Measurements from ENCODE around the gene RREB1. TPM values are rescaled to one million over a fixed set of nuclear protein-coding genes. Genes with fewer than 3 reads are reported as not detected.
A peak's percentile ranks its signal among the peaks of the same experiment; 100 is the strongest.
"Not testable (repeated sequence)": the region's sequence is repeated elsewhere in the genome, so short reads cannot be mapped to it uniquely, and the experiment has no call there.

Gene RREB1
- polyA plus RNA-seq, 2 of the 4 experiments (the other 2 are of a cell fraction), result 2.2 to 5.0 TPM

DNA sequence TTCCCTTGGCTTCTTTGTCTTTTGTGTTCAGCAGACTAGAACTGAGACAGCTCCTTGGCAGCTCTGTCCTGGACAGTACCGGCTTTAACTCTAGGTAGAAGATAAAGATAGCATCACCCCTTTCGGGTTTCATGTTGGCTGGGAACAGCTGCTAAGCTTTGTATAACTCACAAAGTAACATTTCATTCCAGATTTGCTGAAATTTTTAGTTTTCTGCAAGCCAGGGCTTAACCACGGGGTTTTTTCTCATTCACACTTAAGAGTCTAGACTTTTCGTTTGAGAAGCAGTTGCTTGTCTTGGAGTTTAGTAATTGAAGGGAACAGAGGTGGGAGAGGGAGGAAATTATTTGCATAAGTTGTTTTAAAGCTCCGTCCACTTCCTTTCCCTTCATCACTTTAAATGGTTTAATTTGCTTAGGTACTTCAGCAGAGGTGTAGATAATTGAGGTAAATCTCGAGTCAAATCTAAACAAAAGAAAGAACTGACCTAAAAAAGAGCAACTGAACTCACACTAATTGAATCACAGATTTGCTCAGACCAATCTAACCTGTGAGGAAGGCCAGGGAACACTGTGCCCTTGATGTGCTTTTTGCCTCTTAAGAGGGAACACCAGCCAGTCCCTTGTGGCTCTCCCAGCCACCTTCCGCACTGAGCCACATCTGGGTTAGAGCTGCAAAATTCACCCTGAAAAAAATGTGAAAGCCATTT lies 48.3 kb downstream of the RREB1 start:
- no peak for FAIRE-seq
- no peak overlapping the region for H3K4me2 ChIP-seq
- peaks cover 41% of the 10 kb centered on the region for H3K4me1 ChIP-seq

DNA sequence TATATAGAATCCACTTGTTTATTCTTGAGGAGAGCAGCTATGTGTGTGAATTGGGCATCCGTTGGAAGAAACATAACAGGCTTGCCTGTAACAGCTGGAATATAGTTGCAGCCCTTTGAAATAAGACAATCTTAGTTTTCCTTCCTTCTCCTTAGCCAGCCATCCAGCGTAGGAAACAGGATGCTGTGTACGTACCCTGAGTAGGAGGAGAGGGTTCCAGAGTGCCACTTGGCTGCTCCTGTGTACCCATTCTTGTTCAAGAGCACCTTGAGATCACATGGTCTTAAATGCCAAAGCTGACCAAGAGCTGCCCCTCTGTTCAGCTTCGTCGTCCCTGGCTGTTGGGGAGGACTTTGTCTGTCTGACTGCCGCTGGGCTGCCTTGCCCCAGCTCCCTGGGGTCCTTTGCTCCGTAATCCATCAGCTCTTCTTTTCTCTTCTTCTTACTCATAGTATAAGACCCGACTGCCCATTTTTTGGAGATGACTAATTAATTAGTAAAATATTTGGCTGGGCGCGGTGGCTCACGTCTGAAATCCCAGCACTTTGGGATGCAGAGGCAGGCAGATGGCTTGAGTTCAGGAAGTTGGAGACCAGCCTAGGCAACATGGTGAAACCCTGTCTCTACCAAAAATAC lies 49.0 kb downstream of the RREB1 start:
- FAIRE-seq (no peak), ATAC-seq (peak in 1 of 2 experiments; percentile 28; a peak in 1 of 6 replicates), DNase-seq (ENCODE audit: low read depth in 1 of 2, low spot score in 1 of 2) (no peak)
- H3K4me1 ChIP-seq, result peaks cover 37% of the 10 kb centered on the region
- no peak overlapping the region for H3K4me3 ChIP-seq
- H3K9me3 ChIP-seq, result no peaks in the 10 kb centered on the region
- TF ChIP-seq RAD21 (conservative IDR thresholded peaks at IDR 0.05 in 1 of 2, IDR thresholded peaks at IDR 0.05 in 1 of 2) (no peak), MAZ (IDR thresholded peaks at IDR 0.05; ENCODE audit: borderline replicate concordance, low read depth, low read length) (no peak), MYC (IDR thresholded peaks at IDR 0.05; ENCODE audit: borderline replicate concordance, low read length) (no peak), ZFP36 (IDR thresholded peaks at IDR 0.05; ENCODE audit: borderline replicate concordance, partially characterized antibody) (no peak), PHF8 (IDR thresholded peaks at IDR 0.05; ENCODE audit: borderline replicate concordance, low read depth) (no peak), KDM5A (IDR thresholded peaks at IDR 0.05) (no peak)
- TF ChIP-seq, protein P1, sequence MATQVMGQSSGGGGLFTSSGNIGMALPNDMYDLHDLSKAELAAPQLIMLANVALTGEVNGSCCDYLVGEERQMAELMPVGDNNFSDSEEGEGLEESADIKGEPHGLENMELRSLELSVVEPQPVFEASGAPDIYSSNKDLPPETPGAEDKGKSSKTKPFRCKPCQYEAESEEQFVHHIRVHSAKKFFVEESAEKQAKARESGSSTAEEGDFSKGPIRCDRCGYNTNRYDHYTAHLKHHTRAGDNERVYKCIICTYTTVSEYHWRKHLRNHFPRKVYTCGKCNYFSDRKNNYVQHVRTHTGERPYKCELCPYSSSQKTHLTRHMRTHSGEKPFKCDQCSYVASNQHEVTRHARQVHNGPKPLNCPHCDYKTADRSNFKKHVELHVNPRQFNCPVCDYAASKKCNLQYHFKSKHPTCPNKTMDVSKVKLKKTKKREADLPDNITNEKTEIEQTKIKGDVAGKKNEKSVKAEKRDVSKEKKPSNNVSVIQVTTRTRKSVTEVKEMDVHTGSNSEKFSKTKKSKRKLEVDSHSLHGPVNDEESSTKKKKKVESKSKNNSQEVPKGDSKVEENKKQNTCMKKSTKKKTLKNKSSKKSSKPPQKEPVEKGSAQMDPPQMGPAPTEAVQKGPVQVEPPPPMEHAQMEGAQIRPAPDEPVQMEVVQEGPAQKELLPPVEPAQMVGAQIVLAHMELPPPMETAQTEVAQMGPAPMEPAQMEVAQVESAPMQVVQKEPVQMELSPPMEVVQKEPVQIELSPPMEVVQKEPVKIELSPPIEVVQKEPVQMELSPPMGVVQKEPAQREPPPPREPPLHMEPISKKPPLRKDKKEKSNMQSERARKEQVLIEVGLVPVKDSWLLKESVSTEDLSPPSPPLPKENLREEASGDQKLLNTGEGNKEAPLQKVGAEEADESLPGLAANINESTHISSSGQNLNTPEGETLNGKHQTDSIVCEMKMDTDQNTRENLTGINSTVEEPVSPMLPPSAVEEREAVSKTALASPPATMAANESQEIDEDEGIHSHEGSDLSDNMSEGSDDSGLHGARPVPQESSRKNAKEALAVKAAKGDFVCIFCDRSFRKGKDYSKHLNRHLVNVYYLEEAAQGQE (IDR thresholded peaks at IDR 0.05), result no peak
- TF ChIP-seq, protein P2, sequence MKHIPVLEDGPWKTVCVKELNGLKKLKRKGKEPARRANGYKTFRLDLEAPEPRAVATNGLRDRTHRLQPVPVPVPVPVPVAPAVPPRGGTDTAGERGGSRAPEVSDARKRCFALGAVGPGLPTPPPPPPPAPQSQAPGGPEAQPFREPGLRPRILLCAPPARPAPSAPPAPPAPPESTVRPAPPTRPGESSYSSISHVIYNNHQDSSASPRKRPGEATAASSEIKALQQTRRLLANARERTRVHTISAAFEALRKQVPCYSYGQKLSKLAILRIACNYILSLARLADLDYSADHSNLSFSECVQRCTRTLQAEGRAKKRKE (CRISPR knock-in tag; IDR thresholded peaks at IDR 0.05; ENCODE audit: low read depth), result no peak
- WGBS (ENCODE audit: missing lambda C conversion rate), result 72% methylated on average over 11 of the region's 11 CpGs
- H3K27ac ChIP-seq, result no peak overlapping the region
- H3K4me2 ChIP-seq, result peak overlapping the region; percentile 12; the same call in 2 of the 3 replicates
- ChIA-PET POLR2A (no interaction called here), CTCF (interaction anchor here (0.7 kb wide), 1 partner anchor 251 kb away, joined by 3 read pairs; no protein-coding TSS in a partner anchor)

More for the DNA sequence above, 48.3 kb downstream of the RREB1 start:
- H3K27ac ChIP-seq, result no peak overlapping the region
- no peak; a peak in 1 of 6 replicates for ATAC-seq
- POLR2A ChIA-PET, result no interaction called here
- CTCF ChIA-PET, result interaction anchor here (0.7 kb wide), 1 partner anchor 251 kb away, joined by 3 read pairs; no protein-coding TSS in a partner anchor
- TF ChIP-seq, protein P3, sequence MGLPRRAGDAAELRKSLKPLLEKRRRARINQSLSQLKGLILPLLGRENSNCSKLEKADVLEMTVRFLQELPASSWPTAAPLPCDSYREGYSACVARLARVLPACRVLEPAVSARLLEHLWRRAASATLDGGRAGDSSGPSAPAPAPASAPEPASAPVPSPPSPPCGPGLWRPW (IDR thresholded peaks at IDR 0.05), result no peak
- TF ChIP-seq HEYL (CRISPR knock-in tag; IDR thresholded peaks at IDR 0.05), result no peak
- DNase-seq (ENCODE audit: low read depth in 1 of 2, low spot score in 1 of 2), result no peak
- no peak overlapping the region for H3K4me3 ChIP-seq
- no peaks in the 10 kb centered on the region for H3K9me3 ChIP-seq
- WGBS (ENCODE audit: missing lambda C conversion rate), result 85% methylated on average over 7 of the region's 7 CpGs

DNA sequence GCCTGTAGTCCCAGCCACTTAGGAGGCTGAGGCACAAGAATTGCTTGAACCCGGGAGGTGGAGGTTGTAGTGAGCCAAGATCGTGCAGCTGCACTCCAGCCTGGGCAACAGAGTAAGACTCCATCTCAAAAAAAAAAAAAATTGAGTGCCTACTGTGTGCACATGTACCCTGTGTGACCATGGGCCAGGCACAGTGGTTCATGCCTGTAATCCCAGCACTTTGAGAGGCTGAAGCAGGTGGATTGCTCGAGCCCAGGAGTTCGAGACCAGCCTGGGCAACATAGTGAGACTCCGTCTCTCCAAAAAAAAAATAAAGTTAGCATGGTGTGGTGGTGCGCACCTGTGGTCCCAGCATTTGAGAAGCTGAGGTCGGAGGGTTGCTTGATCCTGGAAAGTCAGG lies 49.5 kb downstream of the RREB1 start:
- ATAC-seq; H3K9me3 ChIP-seq; POLR2A ChIA-PET; H3K4me3 ChIP-seq; H3K27ac ChIP-seq; FAIRE-seq; DNase-seq (ENCODE audit: low read depth in 1 of 2, low spot score in 1 of 2); CTCF ChIA-PET: not testable (repeated sequence)
- peaks cover 32% of the 10 kb centered on the region for H3K4me1 ChIP-seq
- H3K4me2 ChIP-seq, result peak overlapping the region; percentile 12; the same call in 1 of the 3 replicates
- 95% methylated on average over 7 of the region's 7 CpGs for WGBS (ENCODE audit: missing lambda C conversion rate)
